ENCODE data around the gene ITPR2.
"Not testable (repeated sequence)": the region's sequence is repeated elsewhere in the genome, so short reads cannot be mapped to it uniquely, and the experiment has no call there.

The ITPR2 gene

GRCh38 chr12:26832822-26833742 is at the start of gene ITPR2:
Gene ITPR2 (minus strand): TSS chr12:26833194. CDS start chr12:26832781, 413 bp downstream.
- peak; percentile 98 for DNase-seq

GRCh38 chr12:26880625-26881024 is 47.6 kb upstream of the ITPR2 start:
- no peak for DNase-seq

- peak; percentile 60 for DNase-seq
Observed at GRCh38 chr12:26878661-26879119, 45.7 kb upstream of the ITPR2 start.

GRCh38 chr12:26874501-26875296 is 41.7 kb upstream of the ITPR2 start:
- DNase-seq: no peak

- peak; percentile 10 for DNase-seq
Observed at GRCh38 chr12:26872625-26873024, 39.6 kb upstream of the ITPR2 start.

- DNase-seq: no peak
Observed at GRCh38 chr12:26871985-26872384, 39.0 kb upstream of the ITPR2 start.

GRCh38 chr12:26870491-26871419 is 37.8 kb upstream of the ITPR2 start:
- peak; percentile 45 for DNase-seq

GRCh38 chr12:26869908-26870459 is 37.0 kb upstream of the ITPR2 start:
- peak; percentile 35 for DNase-seq

GRCh38 chr12:26869104-26869494 is 36.1 kb upstream of the ITPR2 start:
- no peak for DNase-seq

- DNase-seq: no peak
Observed at GRCh38 chr12:26868447-26869103, 35.6 kb upstream of the ITPR2 start.

GRCh38 chr12:26867080-26867479 is 34.1 kb upstream of the ITPR2 start:
- DNase-seq: no peak

GRCh38 chr12:26863515-26863914 is 30.5 kb upstream of the ITPR2 start:
- DNase-seq: peak; percentile 40

GRCh38 chr12:26862787-26863186 is 29.8 kb upstream of the ITPR2 start:
- not testable (repeated sequence) for DNase-seq

- DNase-seq: no peak
Observed at GRCh38 chr12:26861690-26862089, 28.7 kb upstream of the ITPR2 start.

- peak; percentile 77 for DNase-seq
Observed at GRCh38 chr12:26857465-26858176, 24.6 kb upstream of the ITPR2 start.

GRCh38 chr12:26855337-26855736 is 22.3 kb upstream of the ITPR2 start:
- DNase-seq: no peak

GRCh38 chr12:26854031-26854390 is 21.0 kb upstream of the ITPR2 start:
- DNase-seq: no peak

- DNase-seq: peak; percentile 54
Observed at GRCh38 chr12:26853303-26854030, 20.5 kb upstream of the ITPR2 start.

GRCh38 chr12:26851031-26851809 is 18.2 kb upstream of the ITPR2 start:
- no peak for DNase-seq

Data from NCI-H146 (cell line).